HG02852 (cell line): ENCODE results near the gene PXT1.
"Not testable (repeated sequence)": the region's sequence is repeated elsewhere in the genome, so short reads cannot be mapped to it uniquely, and the experiment has no call there.

ENCODE experiments used
- ATAC-seq: cut with Tn5 transposase; IDR thresholded peaks from one replicate; pipeline ENCODE4 v1.9.1; 2021; ENCODE audit warnings: mild to moderate bottlenecking, moderate library complexity; ENCODE audit not compliant: unreplicated experiment

PXT1 gene

GRCh38 chr6:36371211-36371610, 71.4 kb downstream of the PXT1 start:
- no peak for ATAC-seq

- ATAC-seq = no peak
Observed at GRCh38 chr6:36370638-36371037, 72.0 kb downstream of the PXT1 start.

- ATAC-seq = no peak
Observed at GRCh38 chr6:36368921-36369865, 73.5 kb downstream of the PXT1 start.

GRCh38 chr6:36368421-36368820, 74.2 kb downstream of the PXT1 start:
- ATAC-seq = no peak

GRCh38 chr6:36367743-36368142, 74.9 kb downstream of the PXT1 start:
- no peak for ATAC-seq

GRCh38 chr6:36364669-36365479, 77.8 kb downstream of the PXT1 start:
- no peak for ATAC-seq

GRCh38 chr6:36364061-36364635, 78.5 kb downstream of the PXT1 start:
- ATAC-seq = not testable (repeated sequence)

GRCh38 chr6:36363371-36363752, 79.3 kb downstream of the PXT1 start:
- ATAC-seq = not testable (repeated sequence)

GRCh38 chr6:36362551-36363370, 79.9 kb downstream of the PXT1 start:
- ATAC-seq = no peak

GRCh38 chr6:36361071-36361470, 81.6 kb downstream of the PXT1 start:
- ATAC-seq = no peak

- ATAC-seq = no peak
Observed at GRCh38 chr6:36360241-36361054, 82.2 kb downstream of the PXT1 start.

GRCh38 chr6:36358226-36358915, 84.3 kb downstream of the PXT1 start:
- no peak for ATAC-seq

- ATAC-seq = no peak
Observed at GRCh38 chr6:36357872-36358225, 84.8 kb downstream of the PXT1 start.

GRCh38 chr6:36355819-36356218, 86.8 kb downstream of the PXT1 start:
- no peak for ATAC-seq

- no peak for ATAC-seq
Observed at GRCh38 chr6:36353411-36353915, 89.2 kb downstream of the PXT1 start.

GRCh38 chr6:36352477-36353157, 90.0 kb downstream of the PXT1 start:
- no peak for ATAC-seq

- no peak for ATAC-seq
Observed at GRCh38 chr6:36350681-36351571, 91.7 kb downstream of the PXT1 start.

- no peak for ATAC-seq
Observed at GRCh38 chr6:36350082-36350481, 92.6 kb downstream of the PXT1 start.
